GM21737 (cell line): ENCODE measurements around the gene U2SURP.

Experiments
- ATAC-seq: cut with Tn5 transposase; IDR thresholded peaks from one replicate; pipeline ENCODE4 v1.9.1; 2021; ENCODE audit warnings: mild to moderate bottlenecking, moderate library complexity; ENCODE audit not compliant: unreplicated experiment

The U2SURP gene

GRCh38 chr3:143099210-143099609 is 97.8 kb downstream of the U2SURP start:
- ATAC-seq: no peak

GRCh38 chr3:143099690-143100089 is 98.3 kb downstream of the U2SURP start:
- no peak for ATAC-seq

GRCh38 chr3:143100451-143100850 is 99.1 kb downstream of the U2SURP start:
- ATAC-seq: no peak

- no peak for ATAC-seq
Observed at GRCh38 chr3:143101792-143102381, 100.5 kb downstream of the U2SURP start.

- ATAC-seq: no peak
Observed at GRCh38 chr3:143103652-143104051, 102.3 kb downstream of the U2SURP start.

- no peak for ATAC-seq
Observed at GRCh38 chr3:143105170-143105569, 103.8 kb downstream of the U2SURP start.

GRCh38 chr3:143109861-143110260 is 108.5 kb downstream of the U2SURP start:
- ATAC-seq: no peak
